ENCODE measurements around the gene DERL3.
A peak's percentile ranks its signal among the peaks of the same experiment; 100 is the strongest.

The DERL3 gene

GRCh38 chr22:23831261-23831660 is 7.5 kb downstream of the DERL3 start:
- DNase-seq (ENCODE audit: low read depth) = no peak

DNA sequence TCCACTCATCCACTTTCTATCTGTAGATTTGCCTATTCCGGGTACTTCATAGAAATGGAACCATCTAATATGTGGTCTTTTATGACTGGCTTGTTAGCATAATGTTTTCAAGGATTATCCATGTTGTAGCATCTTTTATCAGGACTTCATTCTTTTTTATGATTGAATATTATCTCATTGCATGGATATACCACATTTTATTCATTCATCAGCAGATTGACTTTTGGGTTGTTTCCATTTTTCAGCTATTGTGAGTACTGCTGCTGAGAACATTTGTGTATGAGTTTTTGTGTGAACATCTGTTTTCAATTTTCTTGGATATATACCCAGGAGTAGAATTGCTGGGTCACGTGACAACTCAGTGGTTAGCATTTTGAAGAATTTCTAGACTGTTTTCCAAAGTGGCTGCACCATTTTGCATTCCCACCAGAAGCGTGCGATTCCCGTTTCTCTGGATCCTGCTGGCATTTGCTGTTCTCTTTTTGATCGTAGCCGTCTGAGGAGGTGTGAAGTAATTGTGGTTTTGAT is 8.9 kb downstream of the DERL3 start:
- DNase-seq (ENCODE audit: low read depth) = peak; percentile 81

DNA sequence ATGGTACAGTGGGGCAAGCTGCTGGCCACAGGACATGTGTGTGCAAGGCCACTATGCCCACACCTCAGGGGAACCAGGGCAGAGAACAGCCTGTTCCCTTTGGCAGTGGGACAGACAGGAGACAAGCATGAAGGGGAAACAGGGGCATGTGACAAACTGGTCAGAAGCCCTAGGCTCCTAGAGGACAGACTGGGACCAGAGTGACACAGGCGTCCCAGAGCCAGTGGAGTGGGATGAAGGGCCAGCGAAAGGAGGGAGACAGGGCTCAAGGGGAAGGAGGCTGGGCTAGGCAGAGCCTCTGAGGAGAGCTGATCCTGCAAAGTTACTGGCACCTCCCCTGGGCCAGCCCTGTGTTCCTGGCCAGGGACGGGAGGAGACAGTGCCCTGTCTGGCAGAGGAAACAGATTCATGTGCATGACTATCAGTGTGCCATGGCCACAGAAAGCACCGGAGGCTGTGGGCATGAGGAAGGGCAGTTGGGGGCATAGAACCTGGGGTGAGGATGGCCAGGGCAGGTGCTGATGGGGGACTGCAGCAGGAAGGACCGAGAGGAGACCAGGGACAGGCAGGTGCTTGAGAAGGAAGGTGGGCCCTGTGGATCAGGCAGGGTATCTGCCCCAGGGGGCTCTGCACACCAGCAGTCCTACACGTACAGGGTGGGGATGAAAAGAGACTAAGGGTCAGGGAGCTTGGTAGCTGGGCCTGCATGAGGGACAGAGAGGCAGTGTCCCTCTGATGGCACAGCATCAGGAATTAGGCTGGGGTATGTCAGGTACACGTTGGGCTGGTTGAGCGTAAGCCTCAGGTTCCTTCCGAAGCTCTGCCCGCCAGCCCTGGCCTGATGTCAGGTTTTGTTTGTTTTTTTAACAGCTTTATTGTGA is 9.8 kb downstream of the DERL3 start:
- DNase-seq (ENCODE audit: low read depth) = no peak

DNA sequence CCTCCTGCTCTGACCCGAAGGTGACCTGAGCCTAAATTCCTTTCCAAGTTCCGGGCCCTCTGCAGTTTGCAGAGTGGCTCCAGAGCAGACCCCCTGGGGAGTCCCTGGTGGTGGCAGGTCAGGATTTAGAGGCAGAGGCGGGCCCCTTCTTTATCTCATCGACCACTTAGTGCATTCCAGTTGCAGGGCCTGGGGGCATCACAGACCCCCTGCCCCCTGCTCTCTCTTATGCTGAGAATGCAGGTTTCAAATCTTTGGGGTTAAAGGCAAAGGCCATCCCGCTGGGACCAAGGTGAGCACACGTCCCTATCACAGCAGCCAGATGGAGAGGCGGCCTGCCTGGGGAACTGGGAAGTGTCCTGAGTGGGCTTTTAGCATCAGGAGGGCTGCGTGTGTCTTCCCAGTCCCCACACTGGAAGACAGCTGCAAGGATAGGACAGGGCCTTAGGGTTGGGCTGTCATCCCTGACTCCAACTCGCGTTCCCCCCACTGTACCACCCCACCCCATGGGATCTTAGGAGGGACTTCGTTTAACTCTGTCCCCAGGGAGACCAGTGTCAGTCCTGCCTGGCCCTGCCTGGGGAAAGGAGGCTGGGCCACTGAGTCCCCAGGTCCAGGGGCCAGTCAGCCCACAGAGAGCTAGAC is 11.3 kb downstream of the DERL3 start:
- no peak for DNase-seq (ENCODE audit: low read depth)

GRCh38 chr22:23826510-23827350 is 12.1 kb downstream of the DERL3 start:
- DNase-seq (ENCODE audit: low read depth) = peak; percentile 58

DNA sequence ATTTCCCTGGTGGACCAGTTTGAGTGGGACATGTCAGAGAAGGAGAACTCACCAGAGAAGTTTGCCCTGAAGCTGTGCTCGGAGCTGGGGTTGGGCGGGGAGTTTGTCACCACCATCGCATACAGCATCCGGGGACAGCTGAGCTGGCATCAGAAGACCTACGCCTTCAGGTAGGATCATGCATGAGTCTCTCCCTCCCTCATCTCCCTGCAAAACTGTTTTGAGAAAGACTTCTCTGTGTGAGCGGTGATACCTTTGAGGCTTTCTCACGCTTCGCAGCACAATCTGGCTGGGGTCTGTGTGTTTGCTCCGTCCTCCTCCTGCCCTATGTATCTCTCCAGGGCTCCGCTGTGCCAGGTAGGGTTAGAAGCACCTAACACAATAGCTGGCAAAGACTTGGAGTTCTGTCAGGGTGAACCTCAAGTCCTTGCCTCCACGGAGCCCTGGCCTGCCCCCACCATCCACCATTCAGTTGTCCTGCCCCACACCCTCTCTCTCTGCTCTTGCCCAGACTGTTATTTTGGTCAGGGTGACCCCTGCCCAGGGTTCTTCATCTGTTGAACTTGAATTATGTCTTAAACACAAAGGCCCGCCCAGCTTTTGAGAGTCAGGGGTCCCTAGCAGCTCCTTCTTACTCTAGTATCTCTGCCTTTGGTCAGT is 13.4 kb downstream of the DERL3 start:
- DNase-seq (ENCODE audit: low read depth) = no peak

GRCh38 chr22:23824476-23825245 is 14.1 kb downstream of the DERL3 start:
- DNase-seq (ENCODE audit: low read depth) = no peak

DNA sequence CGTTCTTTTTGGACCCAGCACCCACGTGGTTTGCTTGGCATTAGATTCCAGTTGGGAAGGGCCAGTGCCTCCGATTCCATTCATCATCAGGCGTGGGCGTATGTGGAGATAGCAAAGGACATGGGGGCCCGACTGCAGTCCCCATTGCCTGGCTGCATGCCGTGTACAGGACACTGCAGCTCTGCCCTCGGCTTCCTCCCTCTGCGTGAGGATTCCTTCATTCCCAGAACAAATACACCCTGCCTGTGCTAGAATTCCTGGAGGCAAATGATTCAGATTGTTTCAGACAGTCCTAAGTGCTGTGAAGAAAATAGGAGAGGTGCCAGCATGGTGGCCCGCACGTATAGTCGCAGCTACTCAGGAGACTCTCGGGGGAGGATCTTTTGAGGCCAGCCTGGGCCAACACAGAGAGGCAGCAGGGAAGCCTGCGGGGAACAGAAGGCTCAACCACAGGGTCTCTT is 15.4 kb downstream of the DERL3 start:
- no peak for DNase-seq (ENCODE audit: low read depth)

GRCh38 chr22:23822101-23822671 is 16.6 kb downstream of the DERL3 start:
- DNase-seq (ENCODE audit: low read depth) = no peak

DNA sequence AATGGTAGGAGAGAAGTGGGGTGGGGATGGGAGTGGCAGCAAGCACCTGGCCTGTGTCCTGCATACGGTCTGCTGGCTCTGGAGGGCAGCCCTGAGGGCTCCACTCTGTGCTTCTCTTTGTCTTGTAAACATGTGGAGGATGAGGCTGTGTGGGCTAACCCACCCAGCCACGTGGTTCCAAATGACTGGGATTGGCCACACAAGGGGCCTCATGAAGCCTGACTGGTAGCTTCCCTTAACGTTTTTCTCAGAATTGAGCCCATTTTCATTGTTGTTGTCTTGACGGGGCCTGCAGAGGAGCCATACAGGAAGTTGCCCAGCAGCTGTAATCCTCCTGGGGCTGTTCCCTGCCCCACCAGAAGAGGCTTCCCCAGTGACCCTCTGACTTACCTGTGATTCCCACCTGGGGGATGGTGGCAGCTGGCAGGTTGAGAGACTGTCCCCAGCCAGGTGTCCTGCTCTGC is 18.0 kb downstream of the DERL3 start:
- no peak for DNase-seq (ENCODE audit: low read depth)

DNA sequence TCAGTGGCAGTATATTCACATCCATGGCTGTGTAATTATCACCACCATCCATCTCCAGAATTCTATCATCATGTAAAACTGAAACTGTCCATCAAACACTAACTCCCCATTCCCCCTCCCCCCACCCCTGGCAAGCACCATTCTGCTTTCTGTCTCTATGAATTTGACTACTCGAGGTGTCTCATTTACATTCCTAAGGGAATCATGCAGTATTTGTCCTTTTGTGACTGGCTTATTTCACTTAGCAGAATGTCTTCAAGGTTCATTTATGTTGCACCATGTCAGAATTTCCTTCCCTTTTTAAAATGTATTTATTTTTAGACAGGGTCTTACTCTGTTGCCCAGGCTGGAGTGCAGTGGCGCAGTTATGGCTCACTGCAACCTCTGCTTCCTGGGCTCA is 20.3 kb downstream of the DERL3 start:
- DNase-seq (ENCODE audit: low read depth) = no peak

GRCh38 chr22:23817146-23817545 is 21.7 kb downstream of the DERL3 start:
- no peak for DNase-seq (ENCODE audit: low read depth)

DNA sequence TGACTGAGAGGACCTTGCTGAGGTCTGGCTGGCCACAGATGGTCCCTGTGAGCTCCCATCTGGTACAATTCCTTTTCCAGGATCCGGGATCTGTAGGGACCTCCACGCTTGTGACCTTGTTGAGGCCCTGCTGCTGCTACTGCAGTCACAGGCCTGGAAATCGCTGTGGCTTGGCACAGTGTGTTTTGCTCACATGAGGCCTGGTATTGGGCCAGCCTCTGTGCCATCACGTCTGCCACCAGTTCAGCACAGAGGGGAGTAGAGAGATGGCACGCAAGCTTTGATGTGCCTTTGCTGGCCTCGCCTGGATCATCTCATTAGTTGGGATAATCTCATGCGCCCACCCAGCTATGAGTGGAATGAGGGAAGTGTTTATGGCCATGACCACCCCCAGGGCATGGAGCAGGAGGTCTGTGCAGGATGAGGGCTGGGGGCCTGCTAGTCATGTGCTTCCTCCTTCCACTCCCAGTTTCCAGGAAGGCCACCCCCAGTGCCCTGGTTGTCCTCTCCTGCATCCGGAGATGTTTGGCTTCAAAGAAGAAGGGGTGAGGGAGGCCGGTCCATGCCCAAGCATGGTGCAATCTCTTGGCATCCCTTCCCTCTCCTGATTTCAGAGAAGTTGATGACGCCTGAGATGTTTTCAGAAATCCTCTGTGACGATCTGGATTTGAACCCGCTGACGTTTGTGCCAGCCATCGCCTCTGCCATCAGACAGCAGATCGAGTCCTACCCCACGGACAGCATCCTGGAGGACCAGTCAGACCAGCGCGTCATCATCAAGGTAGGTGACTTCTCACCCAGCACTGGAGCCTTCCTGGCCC is 22.4 kb downstream of the DERL3 start:
- DNase-seq (ENCODE audit: low read depth) = no peak

DNA sequence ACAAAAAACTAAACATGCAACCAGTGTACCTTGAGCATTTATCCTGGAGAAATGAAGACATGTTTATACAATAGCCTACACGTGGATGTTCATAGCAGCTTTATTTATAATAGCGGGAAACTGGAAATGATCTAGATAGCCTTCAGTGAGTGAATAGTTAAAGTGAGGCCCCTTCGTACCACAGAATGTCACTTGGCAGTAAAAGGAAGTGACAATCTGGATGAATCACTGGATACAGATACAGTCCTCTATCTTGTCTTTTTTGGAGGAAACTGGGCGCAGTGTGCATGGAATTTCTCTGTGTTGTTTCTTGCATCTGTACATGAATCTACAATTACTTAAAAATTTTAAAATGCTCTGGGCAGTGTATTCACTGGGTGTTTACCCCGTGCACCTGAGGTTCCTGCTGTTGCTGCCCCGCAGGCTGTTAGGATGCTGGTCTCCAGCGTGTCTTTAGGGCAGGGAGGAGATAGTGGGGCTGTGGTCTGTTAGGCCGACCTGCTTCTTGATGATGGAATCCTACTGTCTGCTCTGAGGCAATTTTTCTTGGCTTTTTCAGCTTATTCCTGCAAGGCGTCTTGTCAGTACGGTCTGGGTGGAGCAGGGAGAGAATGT is 23.2 kb downstream of the DERL3 start:
- DNase-seq (ENCODE audit: low read depth) = no peak

DNA sequence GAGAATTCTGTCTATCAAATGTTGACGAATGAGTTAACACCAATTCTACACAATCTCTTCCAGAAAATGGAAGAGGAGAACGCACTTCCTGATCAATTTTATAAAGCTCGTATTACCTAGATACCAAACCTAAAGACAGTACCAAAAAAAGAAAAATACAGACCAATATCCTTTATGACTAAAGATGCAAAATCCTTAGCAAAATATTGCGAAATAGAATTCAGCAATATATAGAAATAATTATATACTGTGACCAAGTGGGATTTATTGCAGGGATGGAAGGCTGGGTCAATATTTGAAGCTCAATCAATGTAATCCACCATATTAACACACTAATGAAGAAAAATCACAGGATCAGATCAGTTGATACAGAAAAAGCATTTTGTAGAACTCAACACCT is 26.4 kb downstream of the DERL3 start:
- no peak for DNase-seq (ENCODE audit: low read depth)

- no peak for DNase-seq (ENCODE audit: low read depth)
Measured at GRCh38 chr22:23806837-23807236, 32.0 kb downstream of the DERL3 start.

DNA sequence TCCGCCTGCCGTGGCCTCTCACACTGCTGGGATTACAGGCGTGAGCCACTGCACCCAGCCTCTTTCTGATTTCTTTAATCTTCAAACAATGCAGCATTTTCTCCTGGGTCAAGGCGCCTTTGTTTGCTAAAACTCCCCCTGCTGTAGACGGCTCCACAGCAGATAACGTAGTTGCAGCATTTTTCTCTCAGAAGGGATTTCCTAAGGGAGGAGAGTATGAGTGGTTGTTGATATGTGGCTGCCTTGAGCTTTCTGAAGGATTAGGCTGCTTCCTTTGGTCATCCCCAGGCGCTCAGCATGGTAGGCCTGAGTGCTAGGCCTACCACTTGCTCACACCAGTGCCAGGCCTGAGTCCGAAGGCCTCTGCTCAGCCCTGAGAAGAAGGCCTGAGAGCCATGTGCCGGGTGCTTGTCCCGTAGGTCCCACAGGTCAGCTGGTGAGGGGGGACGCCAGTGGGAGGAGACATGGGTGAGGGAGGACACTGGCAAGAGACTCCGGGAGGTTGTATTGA is 34.0 kb downstream of the DERL3 start:
- DNase-seq (ENCODE audit: low read depth) = no peak

DNA sequence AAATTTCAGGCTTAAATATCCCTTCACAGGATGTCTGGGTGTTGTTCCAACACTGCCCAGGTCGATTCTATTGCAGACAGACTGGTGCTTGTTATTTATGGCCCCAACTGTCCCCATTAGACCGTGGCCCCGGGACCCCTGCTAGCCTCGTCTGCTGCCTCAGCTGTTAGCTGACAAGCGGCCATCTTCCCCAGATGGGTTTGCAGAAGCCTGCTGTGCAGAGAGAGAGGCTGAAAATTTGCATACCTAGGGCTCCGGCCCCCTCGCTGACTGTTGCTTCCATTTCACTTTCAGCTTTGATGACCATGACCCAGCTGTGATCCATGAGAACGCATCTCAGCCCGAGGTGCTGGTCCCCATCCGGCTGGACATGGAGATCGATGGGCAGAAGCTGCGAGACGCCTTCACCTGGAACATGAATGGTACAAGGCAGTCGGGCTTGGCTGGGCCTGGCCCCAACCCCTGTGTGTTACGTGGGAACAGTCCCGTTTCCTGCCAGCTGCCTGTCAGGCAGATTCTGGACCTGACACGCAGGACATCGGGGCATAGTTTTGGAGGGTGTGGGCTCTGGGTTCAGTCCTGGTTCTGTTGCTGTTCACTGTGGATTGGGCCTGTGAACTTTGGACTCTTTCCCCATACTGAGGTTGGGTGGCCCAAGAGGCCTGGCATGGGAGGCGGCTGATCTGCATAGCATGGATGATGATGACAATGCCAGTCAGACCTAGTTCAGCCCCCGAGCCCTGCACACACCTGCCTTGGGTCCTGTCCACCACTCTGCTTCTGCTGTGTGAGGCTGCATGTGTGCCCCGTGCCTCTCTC is 35.6 kb downstream of the DERL3 start:
- DNase-seq (ENCODE audit: low read depth) = no peak

All from GM04504 (cell line).